ENCODE data around the gene PAEP. TPM values are rescaled to one million over a fixed set of nuclear protein-coding genes. Genes with fewer than 3 reads are reported as not detected.

The PAEP gene
- polyA plus RNA-seq, 1 donor (not counting 4 experiments of a cell fraction or from before 2014, with no cell fraction given): not detected

DNA sequence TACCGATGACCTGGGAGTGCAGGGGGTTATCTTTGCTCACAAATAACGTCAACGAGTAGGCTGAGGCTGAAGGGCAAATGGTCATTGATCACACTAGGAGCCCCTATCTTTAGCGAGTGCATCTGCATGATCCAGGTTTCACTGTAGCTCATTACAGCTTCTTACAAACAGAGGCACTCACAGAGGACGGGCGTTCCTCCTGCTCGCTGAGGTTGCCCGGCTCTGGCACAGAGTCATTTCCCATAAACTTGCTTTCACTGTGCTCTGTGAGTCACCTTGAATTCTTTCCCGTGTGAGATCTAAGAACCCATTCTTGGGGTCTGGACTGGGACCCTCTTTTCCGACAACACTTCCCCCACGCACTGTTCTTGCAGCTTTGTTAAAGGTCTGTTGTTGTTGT, 1.9 kb upstream of the PAEP start:
- no peak for FAIRE-seq
- no peaks in the 10 kb centered on the region for H3K9me1 ChIP-seq (ENCODE audit: control insufficient read depth, extremely low read depth, insufficient read depth, low read length)
- no peaks in the 10 kb centered on the region for H3K9me3 ChIP-seq (ENCODE audit: control insufficient read depth, low read depth, low read length)
- no peak overlapping the region for H3K4me2 ChIP-seq (ENCODE audit: control insufficient read depth, extremely low read depth, insufficient read depth, low read depth, low read length)
- no peaks in the 10 kb centered on the region for H3K4me1 ChIP-seq (ENCODE audit: control insufficient read depth, extremely low read depth, insufficient read depth, low read length)
- no peaks in the 10 kb centered on the region for H3K27me3 ChIP-seq (ENCODE audit: control insufficient read depth, extremely low read depth, insufficient read depth, low read length)
- no peak for DNase-seq (ENCODE audit: low read depth, low spot score)
- no peak for TF ChIP-seq EZH2 (IDR thresholded peaks at IDR 0.05; ENCODE audit: low read length)
- TF ChIP-seq, protein P1, sequence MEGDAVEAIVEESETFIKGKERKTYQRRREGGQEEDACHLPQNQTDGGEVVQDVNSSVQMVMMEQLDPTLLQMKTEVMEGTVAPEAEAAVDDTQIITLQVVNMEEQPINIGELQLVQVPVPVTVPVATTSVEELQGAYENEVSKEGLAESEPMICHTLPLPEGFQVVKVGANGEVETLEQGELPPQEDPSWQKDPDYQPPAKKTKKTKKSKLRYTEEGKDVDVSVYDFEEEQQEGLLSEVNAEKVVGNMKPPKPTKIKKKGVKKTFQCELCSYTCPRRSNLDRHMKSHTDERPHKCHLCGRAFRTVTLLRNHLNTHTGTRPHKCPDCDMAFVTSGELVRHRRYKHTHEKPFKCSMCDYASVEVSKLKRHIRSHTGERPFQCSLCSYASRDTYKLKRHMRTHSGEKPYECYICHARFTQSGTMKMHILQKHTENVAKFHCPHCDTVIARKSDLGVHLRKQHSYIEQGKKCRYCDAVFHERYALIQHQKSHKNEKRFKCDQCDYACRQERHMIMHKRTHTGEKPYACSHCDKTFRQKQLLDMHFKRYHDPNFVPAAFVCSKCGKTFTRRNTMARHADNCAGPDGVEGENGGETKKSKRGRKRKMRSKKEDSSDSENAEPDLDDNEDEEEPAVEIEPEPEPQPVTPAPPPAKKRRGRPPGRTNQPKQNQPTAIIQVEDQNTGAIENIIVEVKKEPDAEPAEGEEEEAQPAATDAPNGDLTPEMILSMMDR (optimal IDR thresholded peaks at IDR 0.05 in 1 of 3, IDR thresholded peaks at IDR 0.05 in 1 of 3, conservative IDR thresholded peaks at IDR 0.05 in 1 of 3; ENCODE audit: extremely low read depth in 1 of 3, insufficient read depth in 2 of 3, low read length in 3 of 3): no peak
- H4K20me1 ChIP-seq (ENCODE audit: control insufficient read depth, extremely low read depth, insufficient read depth, low read length): no peaks in the 10 kb centered on the region
- no peak overlapping the region for H2AFZ ChIP-seq (ENCODE audit: control insufficient read depth, low read length)
- H3K36me3 ChIP-seq (ENCODE audit: control insufficient read depth in 2 of 2, extremely low read depth in 1 of 2, insufficient read depth in 2 of 2, low read length in 2 of 2): no peaks in the 10 kb centered on the region
- no peaks in the 10 kb centered on the region for H3K79me2 ChIP-seq (ENCODE audit: control insufficient read depth, insufficient read depth, low read length)
- dilution Hi-C loops (cut with MboI; ENCODE audit: extremely low pct_ligation_motif_present, low sequenced_read_pairs): no loop called here
- no peak overlapping the region for H3K27ac ChIP-seq (ENCODE audit: control insufficient read depth, insufficient read depth, low read length)
- no peak overlapping the region for H3K9ac ChIP-seq (ENCODE audit: control insufficient read depth, extremely low read depth, insufficient read depth, low read length)
- no peak overlapping the region for H3K4me3 ChIP-seq (ENCODE audit: control insufficient read depth in 2 of 3, extremely low read depth in 1 of 3, insufficient read depth in 2 of 3, low read depth in 1 of 3, low read length in 3 of 3)

GRCh38 chr9:135562235-135562745, 734 bp downstream of the PAEP start:
- Histone ChIP-seq H3K9ac (ENCODE audit: control insufficient read depth, extremely low read depth, insufficient read depth, low read length) (no peak overlapping the region), H3K36me3 (ENCODE audit: control insufficient read depth in 2 of 2, extremely low read depth in 1 of 2, insufficient read depth in 2 of 2, low read length in 2 of 2) (no peaks in the 10 kb centered on the region), H3K4me3 (ENCODE audit: control insufficient read depth in 2 of 3, extremely low read depth in 1 of 3, insufficient read depth in 2 of 3, low read depth in 1 of 3, low read length in 3 of 3) (no peak overlapping the region), H3K79me2 (ENCODE audit: control insufficient read depth, insufficient read depth, low read length) (no peaks in the 10 kb centered on the region), H2AFZ (ENCODE audit: control insufficient read depth, low read length) (no peak overlapping the region), H4K20me1 (ENCODE audit: control insufficient read depth, extremely low read depth, insufficient read depth, low read length) (no peaks in the 10 kb centered on the region), H3K4me2 (ENCODE audit: control insufficient read depth, extremely low read depth, insufficient read depth, low read depth, low read length) (no peak overlapping the region), H3K9me1 (ENCODE audit: control insufficient read depth, extremely low read depth, insufficient read depth, low read length) (no peaks in the 10 kb centered on the region), H3K27ac (ENCODE audit: control insufficient read depth, insufficient read depth, low read length) (no peak overlapping the region), H3K4me1 (ENCODE audit: control insufficient read depth, extremely low read depth, insufficient read depth, low read length) (no peaks in the 10 kb centered on the region), H3K9me3 (ENCODE audit: control insufficient read depth, low read depth, low read length) (no peaks in the 10 kb centered on the region), H3K27me3 (ENCODE audit: control insufficient read depth, extremely low read depth, insufficient read depth, low read length) (no peaks in the 10 kb centered on the region)
- TF ChIP-seq, protein P1 (optimal IDR thresholded peaks at IDR 0.05 in 1 of 3, IDR thresholded peaks at IDR 0.05 in 1 of 3, conservative IDR thresholded peaks at IDR 0.05 in 1 of 3; ENCODE audit: extremely low read depth in 1 of 3, insufficient read depth in 2 of 3, low read length in 3 of 3): no peak
- no peak for TF ChIP-seq EZH2 (IDR thresholded peaks at IDR 0.05; ENCODE audit: low read length)
- FAIRE-seq: no peak
- DNase-seq (ENCODE audit: low read depth, low spot score): no peak
- dilution Hi-C loops (cut with MboI; ENCODE audit: extremely low pct_ligation_motif_present, low sequenced_read_pairs): no loop called here
